NCI-H128 (cell line): ENCODE measurements around the gene GATA1.
A peak's percentile ranks its signal among the peaks of the same experiment; 100 is the strongest.

Experiments used
- DNase-seq: peaks from one replicate; lab custom pipeline; 2025; ENCODE audit not compliant: unreplicated experiment; lab: John Stamatoyannopoulos, UW

The GATA1 gene

GRCh38 chrX:48784726-48785125, 1.7 kb upstream of the GATA1 start:
- no peak for DNase-seq

- DNase-seq = no peak
Measured at GRCh38 chrX:48785186-48785539, 1.2 kb upstream of the GATA1 start.

- DNase-seq = no peak
Measured at GRCh38 chrX:48785540-48786214, 713 bp upstream of the GATA1 start.

- DNase-seq = no peak
Measured at GRCh38 chrX:48786825-48787504, 575 bp downstream of the GATA1 start.

- DNase-seq = no peak
Measured at GRCh38 chrX:48787505-48788443, 1.4 kb downstream of the GATA1 start.

- DNase-seq = no peak
Measured at GRCh38 chrX:48789366-48790220, 3.2 kb downstream of the GATA1 start.

GRCh38 chrX:48790477-48790876, 4.1 kb downstream of the GATA1 start:
- DNase-seq = no peak

- no peak for DNase-seq
Measured at GRCh38 chrX:48791063-48791820, 4.9 kb downstream of the GATA1 start.

GRCh38 chrX:48792219-48792618, 5.8 kb downstream of the GATA1 start:
- no peak for DNase-seq

- DNase-seq = no peak
Measured at GRCh38 chrX:48793935-48794334, 7.5 kb downstream of the GATA1 start.

GRCh38 chrX:48794340-48794910, 8.0 kb downstream of the GATA1 start:
- no peak for DNase-seq

GRCh38 chrX:48794911-48795515, 8.6 kb downstream of the GATA1 start:
- no peak for DNase-seq

GRCh38 chrX:48798318-48798717, 11.9 kb downstream of the GATA1 start:
- DNase-seq = no peak

GRCh38 chrX:48800574-48801279, 14.3 kb downstream of the GATA1 start:
- peak; percentile 39 for DNase-seq

GRCh38 chrX:48801280-48802088, 15.1 kb downstream of the GATA1 start, which contains the start of gene HDAC6:
Gene HDAC6 (plus strand): TSS chrX:48802067. CDS start chrX:48802693, 626 bp downstream.
- peak; percentile 97 for DNase-seq

- DNase-seq = peak; percentile 56
Measured at GRCh38 chrX:48802089-48802904, 15.9 kb downstream of the GATA1 start.

- DNase-seq = no peak
Measured at GRCh38 chrX:48802905-48803200, 16.5 kb downstream of the GATA1 start.
